MCF 10A (cell line): ENCODE results near the gene GGT7. TPM values are rescaled to one million over a fixed set of nuclear protein-coding genes. Genes with fewer than 3 reads are reported as not detected.
"Not testable (repeated sequence)": the region's sequence is repeated elsewhere in the genome, so short reads cannot be mapped to it uniquely, and the experiment has no call there.

ENCODE experiments used
- BruUV-seq: library from RNA; stranded (reverse); fragments of 400-500 nt; replicated peaks from 2 replicates; lab custom pipeline; 2021; lab: Mats Ljungman, UMichigan
- CTCF ChIA-PET: fragments of 300-600 bp; sonication (Branson Sonifier 250); formaldehyde crosslinking; extraction: SDS; loops from one replicate; lab custom pipeline; 2021; ENCODE audit warnings: antibody characterized with exemption, inconsistent platforms; lab: Yijun Ruan, JAX
- POLR2A ChIA-PET: fragments of 300-600, 350-650 bp; sonication (Branson Sonifier 250); formaldehyde crosslinking; extraction: SDS; loops from one replicate; lab custom pipeline; 2020; ENCODE audit warnings: antibody characterized with exemption, inconsistent platforms; lab: Yijun Ruan, JAX
- DNase-seq: peaks from one replicate; pipeline ENCODE4 v3.0.0-alpha.2; 2018; ENCODE audit not compliant: unreplicated experiment
- H3K27ac Mint-ChIP-seq: one replicate; pipeline ENCODE4 v1.8.0; 2022; ENCODE audit warnings: mild to moderate bottlenecking, low read depth, mixed read lengths; ENCODE audit not compliant: unreplicated experiment
- H3K27me3 Mint-ChIP-seq: one replicate; pipeline ENCODE4 v1.8.0; 2022; ENCODE audit warnings: mixed read lengths; ENCODE audit not compliant: insufficient read depth, unreplicated experiment
- H3K36me3 Mint-ChIP-seq: one replicate; pipeline ENCODE4 v1.8.0; 2022; ENCODE audit warnings: mild to moderate bottlenecking, moderate library complexity, mixed read lengths; ENCODE audit not compliant: insufficient read depth, unreplicated experiment
- H3K4me1 Mint-ChIP-seq: one replicate; pipeline ENCODE4 v1.8.0; 2022; ENCODE audit warnings: mixed read lengths; ENCODE audit not compliant: insufficient read depth, unreplicated experiment
- H3K4me3 Mint-ChIP-seq: one replicate; pipeline ENCODE4 v1.8.0; 2022; ENCODE audit warnings: mild to moderate bottlenecking, moderate library complexity, mixed read lengths; ENCODE audit not compliant: unreplicated experiment
- H3K9me3 Mint-ChIP-seq: one replicate; pipeline ENCODE4 v1.8.0; 2022; ENCODE audit warnings: mixed read lengths; ENCODE audit not compliant: unreplicated experiment
- intact Hi-C: fragments of 100-400 bp; cut with micrococcal nuclease; formaldehyde crosslinking; loops from 2 replicates; pipeline ENCODE4 v1.14.1; 2022
- total RNA-seq: library from RNA; stranded (reverse); gene quantifications from 2 replicates; pipeline ENCODE4 v1.2.3, GENCODE V29; 2022
- TF ChIP-seq, protein P1 (sequence below): fragments of 200-600 bp; IDR thresholded peaks from one replicate; pipeline ENCODE4 v1.8.0; 2022; ENCODE audit warnings: antibody characterized with exemption, mild to moderate bottlenecking; ENCODE audit not compliant: unreplicated experiment

The GGT7 gene
- total RNA-seq, 1 experiment from 2014 or later = 3.2 TPM

DNA sequence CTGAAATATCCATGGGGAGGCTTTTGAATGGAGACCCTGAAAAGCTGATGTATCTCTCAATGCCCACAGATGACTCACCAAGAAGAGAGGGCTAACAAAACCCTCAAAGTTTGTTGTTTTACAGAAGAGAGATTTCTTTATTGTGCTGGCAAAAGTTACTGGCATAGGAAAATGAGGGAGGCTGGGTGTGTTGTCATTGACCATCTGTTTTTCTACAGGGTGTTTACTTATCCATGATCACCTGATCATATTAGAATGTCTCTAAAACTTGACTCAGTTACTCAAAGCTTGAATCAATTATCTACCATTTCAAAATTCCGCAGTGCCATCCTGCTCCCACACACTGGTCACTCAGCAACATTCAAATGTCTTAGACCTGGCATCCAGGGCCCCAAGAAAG, 57.0 kb downstream of the GGT7 start:
- TF ChIP-seq, protein P1, sequence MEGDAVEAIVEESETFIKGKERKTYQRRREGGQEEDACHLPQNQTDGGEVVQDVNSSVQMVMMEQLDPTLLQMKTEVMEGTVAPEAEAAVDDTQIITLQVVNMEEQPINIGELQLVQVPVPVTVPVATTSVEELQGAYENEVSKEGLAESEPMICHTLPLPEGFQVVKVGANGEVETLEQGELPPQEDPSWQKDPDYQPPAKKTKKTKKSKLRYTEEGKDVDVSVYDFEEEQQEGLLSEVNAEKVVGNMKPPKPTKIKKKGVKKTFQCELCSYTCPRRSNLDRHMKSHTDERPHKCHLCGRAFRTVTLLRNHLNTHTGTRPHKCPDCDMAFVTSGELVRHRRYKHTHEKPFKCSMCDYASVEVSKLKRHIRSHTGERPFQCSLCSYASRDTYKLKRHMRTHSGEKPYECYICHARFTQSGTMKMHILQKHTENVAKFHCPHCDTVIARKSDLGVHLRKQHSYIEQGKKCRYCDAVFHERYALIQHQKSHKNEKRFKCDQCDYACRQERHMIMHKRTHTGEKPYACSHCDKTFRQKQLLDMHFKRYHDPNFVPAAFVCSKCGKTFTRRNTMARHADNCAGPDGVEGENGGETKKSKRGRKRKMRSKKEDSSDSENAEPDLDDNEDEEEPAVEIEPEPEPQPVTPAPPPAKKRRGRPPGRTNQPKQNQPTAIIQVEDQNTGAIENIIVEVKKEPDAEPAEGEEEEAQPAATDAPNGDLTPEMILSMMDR = no peak
- no TSS peak for BruUV-seq
- Mint-ChIP-seq H3K36me3 (peaks cover 8% of the 10 kb centered on the region), H3K27ac (no peak overlapping the region), H3K9me3 (no peaks in the 10 kb centered on the region), H3K27me3 (no peaks in the 10 kb centered on the region), H3K4me3 (no peak overlapping the region), H3K4me1 (peaks cover 22% of the 10 kb centered on the region)
- intact Hi-C loops = no loop called here
- no peak for DNase-seq
- CTCF ChIA-PET = no interaction called here
- POLR2A ChIA-PET = interaction anchor here (0.8 kb wide), 1 partner anchor 9 kb away, joined by 3 read pairs; no protein-coding TSS in a partner anchor

DNA sequence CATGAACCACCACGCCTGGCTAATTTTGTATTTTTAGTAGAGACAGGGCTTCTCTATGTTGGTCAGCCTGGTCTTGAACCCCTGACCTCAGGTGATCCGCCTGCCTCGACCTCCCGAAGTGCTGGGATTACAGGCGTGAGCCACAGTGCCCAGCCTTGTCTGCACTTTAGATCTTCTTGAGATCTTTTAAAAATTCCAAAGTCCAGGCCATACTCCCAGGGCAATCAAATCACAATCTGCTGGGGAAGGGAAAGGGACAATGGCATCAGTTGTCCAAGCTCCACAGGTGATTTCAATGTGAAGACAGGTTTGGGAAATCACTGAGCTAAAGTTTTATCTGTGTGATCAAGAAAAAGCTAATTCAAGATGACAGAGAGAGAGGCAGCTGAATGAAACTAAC, 64.1 kb downstream of the GGT7 start:
- Mint-ChIP-seq H3K36me3 (peaks cover 10% of the 10 kb centered on the region), H3K4me1 (no peaks in the 10 kb centered on the region), H3K4me3 (no peak overlapping the region), H3K9me3 (no peaks in the 10 kb centered on the region), H3K27ac (no peak overlapping the region), H3K27me3 (no peaks in the 10 kb centered on the region)
- intact Hi-C loops = no loop called here
- POLR2A ChIA-PET = interaction anchor here (1.3 to 2.0 kb wide), 2 partner anchors 9 to 32 kb away, joined by 3 to 7 read pairs; no protein-coding TSS in a partner anchor
- no TSS peak for BruUV-seq
- CTCF ChIA-PET = interaction anchor here (0.7 kb wide), 1 partner anchor 150 kb away, joined by 3 read pairs; no protein-coding TSS in a partner anchor
- TF ChIP-seq, protein P1 = no peak
- no peak for DNase-seq

- POLR2A ChIA-PET = interaction anchor here (0.8 kb wide), 1 partner anchor 50 kb away, joined by 4 read pairs; no protein-coding TSS in a partner anchor
- H3K27ac Mint-ChIP-seq, H3K27me3 Mint-ChIP-seq, H3K9me3 Mint-ChIP-seq, BruUV-seq, CTCF ChIA-PET, H3K4me3 Mint-ChIP-seq, H3K4me1 Mint-ChIP-seq, intact Hi-C loops: not testable (repeated sequence)
- H3K36me3 Mint-ChIP-seq = peaks cover 10% of the 10 kb centered on the region
- peak; percentile 42 for DNase-seq
These were observed 64.7 kb downstream of the GGT7 start for GRCh38 chr20:34807944-34808465.

DNA sequence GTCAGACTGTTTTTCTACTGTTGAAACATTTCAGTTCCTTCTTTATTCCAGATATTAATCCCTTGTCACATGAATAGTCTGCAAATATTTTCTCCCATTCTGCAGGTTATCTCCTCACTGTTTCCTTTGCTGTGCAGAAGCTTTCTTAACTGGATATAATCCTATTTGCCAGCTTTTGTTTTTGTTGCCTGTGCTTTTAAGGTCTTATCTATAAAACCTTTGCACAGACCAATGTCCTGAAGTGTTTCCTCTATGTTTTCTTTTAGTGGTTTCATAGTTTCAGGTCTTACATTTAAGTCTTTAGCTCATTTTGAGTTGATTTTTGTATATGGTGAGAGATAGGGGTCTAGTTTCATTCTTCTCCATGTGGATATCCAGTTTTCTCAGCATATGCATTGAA, 66.4 kb downstream of the GGT7 start:
- Mint-ChIP-seq H3K36me3 (peaks cover 5% of the 10 kb centered on the region), H3K27ac (no peak overlapping the region), H3K9me3 (no peaks in the 10 kb centered on the region), H3K4me1 (no peaks in the 10 kb centered on the region), H3K4me3 (no peak overlapping the region), H3K27me3 (no peaks in the 10 kb centered on the region)
- no peak for DNase-seq
- TF ChIP-seq, protein P1 = no peak
- ChIA-PET CTCF (interaction anchor here (0.7 kb wide), 1 partner anchor 10 kb away, joined by 3 read pairs; no protein-coding TSS in a partner anchor), POLR2A (no interaction called here)
- no TSS peak for BruUV-seq
- intact Hi-C loops = no loop called here
